CD4-positive, CD25-positive, alpha-beta regulatory T cell (primary cell): ENCODE data around the gene PODXL2. TPM values are rescaled to one million over a fixed set of nuclear protein-coding genes. Genes with fewer than 3 reads are reported as not detected.

Source experiments
- ATAC-seq, 2 donors: fragments of 150-1000 bp; cut with Tn5 transposase; one replicate each; pipeline ENCODE4 v1.10.0; 2021; ENCODE audit warnings: low read depth in 2 of 2, moderate number of reproducible peaks in 2 of 2, moderate library complexity in 1 of 2
- DNase-seq, 3 donors: peaks; one replicate each; pipeline versions ENCODE4 v3.0.0 to v3.0.0-alpha.2; 2012 to 2022; ENCODE audit warnings: mixed read lengths in 1 of 3
- H3K27ac ChIP-seq: one replicate; pipeline ENCODE4 v1.7.0; 2013; ENCODE audit warnings: mild to moderate bottlenecking, low read length; ENCODE audit not compliant: insufficient read depth, poor library complexity, severe bottlenecking
- H3K27me3 ChIP-seq: one replicate; pipeline ENCODE4 v1.7.0; 2013; ENCODE audit warnings: low read length; ENCODE audit not compliant: control insufficient read depth, insufficient read depth
- H3K36me3 ChIP-seq: one replicate; pipeline ENCODE4 v1.7.0; 2013; ENCODE audit warnings: mild to moderate bottlenecking, low read length, moderate library complexity; ENCODE audit not compliant: control insufficient read depth, insufficient read depth
- H3K4me1 ChIP-seq: 2 replicates; pipeline ENCODE4 v1.7.0; 2013; ENCODE audit warnings: mild to moderate bottlenecking, low read length; ENCODE audit not compliant: insufficient read depth, control insufficient read depth, poor library complexity, severe bottlenecking
- H3K4me3 ChIP-seq: one replicate; pipeline ENCODE4 v1.7.0; 2013; ENCODE audit warnings: low read depth, mild to moderate bottlenecking, low read length, moderate library complexity
- H3K9me3 ChIP-seq, 2 experiments: 1 replicate in 1 of 2; 2 replicates in 1 of 2; pipeline ENCODE4 v1.7.0; 2013; ENCODE audit warnings: low read length in 2 of 2, mild to moderate bottlenecking in 1 of 2, moderate library complexity in 1 of 2; ENCODE audit not compliant: control insufficient read depth in 2 of 2
- H3K27ac Mint-ChIP-seq, 3 donors: one replicate each; pipeline ENCODE4 v1.8.0; 2020 to 2022; ENCODE audit warnings: mild to moderate bottlenecking in 3 of 3, mixed read lengths in 3 of 3, moderate library complexity in 2 of 3
- H3K27me3 Mint-ChIP-seq: one replicate; pipeline ENCODE4 v1.8.0; 2022; ENCODE audit warnings: mild to moderate bottlenecking, mixed read lengths
- H3K36me3 Mint-ChIP-seq: one replicate; pipeline ENCODE4 v1.8.0; 2020; ENCODE audit warnings: mixed read lengths
- H3K4me1 Mint-ChIP-seq, 4 donors: one replicate each; pipeline ENCODE4 v1.8.0; 2020 to 2022; ENCODE audit warnings: mixed read lengths in 4 of 4, mild to moderate bottlenecking in 1 of 4
- H3K4me3 Mint-ChIP-seq, 4 donors: one replicate each; pipeline ENCODE4 v1.8.0; 2020 to 2022; ENCODE audit warnings: mild to moderate bottlenecking in 4 of 4, mixed read lengths in 4 of 4, moderate library complexity in 3 of 4
- H3K9me3 Mint-ChIP-seq, 7 donors: one replicate each; pipeline ENCODE4 v1.8.0; 2020 to 2022; ENCODE audit warnings: mixed read lengths in 7 of 7, mild to moderate bottlenecking in 3 of 7, moderate library complexity in 2 of 7
- polyA plus RNA-seq, 4 donors: library from polyadenylated mRNA; unstranded; fragments of 300-500 nt; fragmentation: Illumina TruSeq; gene quantifications; one replicate each; pipeline ENCODE4 v1.2.3, GENCODE V29; 2021
- total RNA-seq: library from RNA; stranded (reverse); gene quantifications from one replicate; pipeline ENCODE4 v1.2.3, GENCODE V29; 2022

PODXL2 gene
- total and polyA plus RNA-seq, 5 donors from 2014 or later = 0.87 to 3.1 (median 1.7) TPM

DNA sequence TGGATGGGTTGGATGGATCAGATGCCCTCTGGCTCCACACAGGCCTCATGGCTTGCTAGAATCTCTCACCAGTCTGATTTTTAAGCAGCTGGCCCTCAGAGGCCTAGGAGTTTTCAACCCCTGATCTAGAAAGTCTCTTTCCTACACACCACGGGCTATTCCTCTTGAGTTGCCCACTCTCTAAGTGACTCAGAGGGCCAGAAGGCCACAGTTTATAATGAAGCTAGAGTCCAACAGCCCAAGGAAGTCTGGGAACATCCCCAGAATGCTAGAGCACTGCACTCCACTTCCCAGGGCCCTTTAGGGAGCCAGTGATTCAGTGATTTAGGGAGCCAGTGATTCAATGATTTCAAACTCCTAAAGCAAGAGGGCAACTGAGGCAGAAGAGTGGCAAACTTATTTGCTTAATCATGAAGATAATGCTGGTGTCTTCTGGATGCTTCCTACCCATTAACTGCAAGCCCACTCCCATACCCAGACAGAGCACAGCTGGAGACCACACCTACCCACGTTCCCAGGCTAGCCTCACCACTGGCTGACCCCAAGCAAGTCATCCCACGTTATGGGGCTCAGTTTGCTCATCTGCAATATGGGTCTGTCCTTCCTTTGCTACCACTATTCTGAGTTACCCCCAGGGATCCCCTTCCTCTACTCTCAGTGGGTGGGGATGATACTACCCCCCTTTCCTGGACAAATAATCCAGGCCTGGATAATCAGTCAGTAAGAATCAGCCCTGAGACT is 80.5 kb downstream of the PODXL2 start:
- peaks cover 8% of the 10 kb centered on the region for H3K27me3 Mint-ChIP-seq
- DNase-seq (no peak), ATAC-seq (no peak)
- H3K4me3 Mint-ChIP-seq = no peak overlapping the region
- no peaks in the 10 kb centered on the region for H3K4me1 ChIP-seq
- H3K36me3 ChIP-seq = no peaks in the 10 kb centered on the region
- no peak overlapping the region for H3K4me3 ChIP-seq
- H3K4me1 Mint-ChIP-seq = peaks cover 0 to 1% (median 0%) of the 10 kb centered on the region in 4 donors
- H3K9me3 ChIP-seq = no peaks in the 10 kb centered on the region
- H3K9me3 Mint-ChIP-seq = peaks cover 0 to 3% (median 0%) of the 10 kb centered on the region in 7 donors
- H3K27me3 ChIP-seq = no peaks in the 10 kb centered on the region
- H3K36me3 Mint-ChIP-seq = no peaks in the 10 kb centered on the region
- H3K27ac Mint-ChIP-seq = no peak overlapping the region
- no peak overlapping the region for H3K27ac ChIP-seq

DNA sequence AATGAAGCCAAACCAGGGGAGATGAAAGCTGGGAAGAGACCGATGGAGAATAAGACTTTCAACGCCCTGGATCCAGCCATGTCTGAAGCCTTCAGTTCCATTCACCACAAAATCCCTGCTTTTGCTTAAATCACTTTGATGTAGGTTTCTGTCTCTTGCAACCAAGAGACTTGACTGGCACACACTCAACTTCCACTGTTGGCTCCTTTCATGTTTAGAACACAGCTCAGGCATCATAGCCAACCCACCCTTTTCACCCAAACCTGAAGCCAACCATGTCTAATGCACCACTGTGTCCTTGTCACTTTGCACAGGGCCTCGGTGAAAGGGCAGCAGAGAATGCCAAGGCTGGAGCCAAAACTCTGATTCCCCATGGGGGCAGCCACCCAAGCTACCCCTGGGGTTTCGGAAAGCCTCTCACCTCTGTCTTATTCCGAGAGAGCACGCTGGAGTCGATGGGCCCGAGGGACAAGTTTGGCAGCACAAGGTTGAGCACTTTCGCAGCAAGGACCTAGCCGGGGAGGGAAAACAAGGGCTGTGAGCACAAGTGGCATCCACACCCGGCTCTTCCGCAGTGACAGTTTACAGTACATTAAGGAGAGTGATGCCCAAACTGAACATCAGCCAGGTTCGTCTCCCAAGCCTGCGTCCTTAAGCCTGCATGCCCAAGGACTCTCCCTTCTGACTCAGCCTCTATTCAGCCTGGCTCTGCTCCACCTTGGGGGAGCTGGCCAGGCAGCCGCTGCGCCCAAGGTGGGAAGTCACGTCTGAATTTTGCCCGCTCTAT is 81.4 kb downstream of the PODXL2 start:
- no peaks in the 10 kb centered on the region for H3K9me3 ChIP-seq
- no peaks in the 10 kb centered on the region for H3K36me3 Mint-ChIP-seq
- peaks cover 4% of the 10 kb centered on the region for H3K27me3 Mint-ChIP-seq
- no peaks in the 10 kb centered on the region for H3K4me1 ChIP-seq
- H3K4me3 ChIP-seq = no peak overlapping the region
- no peaks in the 10 kb centered on the region for H3K36me3 ChIP-seq
- no peaks in the 10 kb centered on the region for H3K27me3 ChIP-seq
- H3K27ac Mint-ChIP-seq = no peak overlapping the region
- H3K4me3 Mint-ChIP-seq = no peak overlapping the region
- no peaks in the 10 kb centered on the region for H3K4me1 Mint-ChIP-seq
- DNase-seq (no peak), ATAC-seq (no peak)
- H3K27ac ChIP-seq = no peak overlapping the region
- H3K9me3 Mint-ChIP-seq = no peaks in the 10 kb centered on the region

DNA sequence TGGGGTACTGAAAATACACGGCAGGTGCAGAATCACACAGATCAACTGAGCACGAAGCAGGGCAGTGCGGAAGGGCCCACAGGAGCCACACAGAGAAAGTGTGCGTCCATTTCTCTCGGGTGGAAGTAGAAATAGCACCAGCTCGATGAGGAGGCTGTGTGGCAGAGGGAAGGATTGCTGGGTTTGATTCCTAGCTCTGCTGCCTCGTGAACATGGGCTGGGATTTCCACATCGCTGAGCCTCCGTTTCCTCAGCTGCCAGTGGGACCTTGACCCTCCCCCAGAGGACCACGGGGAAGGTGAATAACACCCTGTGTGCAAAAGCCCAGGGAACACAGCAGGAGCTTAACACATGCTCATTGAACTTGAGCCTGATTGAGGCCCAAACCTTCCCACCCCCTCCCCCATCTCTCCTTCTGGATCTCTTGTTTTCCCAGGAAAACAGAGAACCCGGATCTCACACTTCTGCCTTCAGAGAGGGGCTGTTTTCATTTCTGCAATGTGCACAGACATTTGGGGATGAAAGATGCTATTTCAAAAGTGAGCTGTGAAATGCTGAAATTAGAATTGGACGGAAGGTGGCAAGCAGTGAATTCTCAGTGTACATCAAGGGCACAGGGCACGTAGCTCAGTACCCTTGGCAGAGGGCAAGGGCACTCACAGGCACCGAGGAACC is 82.2 kb downstream of the PODXL2 start:
- peaks cover 4% of the 10 kb centered on the region for H3K27me3 Mint-ChIP-seq
- H3K36me3 ChIP-seq = no peaks in the 10 kb centered on the region
- ATAC-seq (no peak), DNase-seq (no peak)
- no peaks in the 10 kb centered on the region for H3K4me1 Mint-ChIP-seq
- no peak overlapping the region for H3K27ac Mint-ChIP-seq
- H3K9me3 Mint-ChIP-seq = no peaks in the 10 kb centered on the region
- H3K4me3 Mint-ChIP-seq = no peak overlapping the region
- H3K27me3 ChIP-seq = no peaks in the 10 kb centered on the region
- H3K27ac ChIP-seq = no peak overlapping the region
- H3K36me3 Mint-ChIP-seq = no peaks in the 10 kb centered on the region
- no peaks in the 10 kb centered on the region for H3K4me1 ChIP-seq
- no peaks in the 10 kb centered on the region for H3K9me3 ChIP-seq
- H3K4me3 ChIP-seq = no peak overlapping the region

DNA sequence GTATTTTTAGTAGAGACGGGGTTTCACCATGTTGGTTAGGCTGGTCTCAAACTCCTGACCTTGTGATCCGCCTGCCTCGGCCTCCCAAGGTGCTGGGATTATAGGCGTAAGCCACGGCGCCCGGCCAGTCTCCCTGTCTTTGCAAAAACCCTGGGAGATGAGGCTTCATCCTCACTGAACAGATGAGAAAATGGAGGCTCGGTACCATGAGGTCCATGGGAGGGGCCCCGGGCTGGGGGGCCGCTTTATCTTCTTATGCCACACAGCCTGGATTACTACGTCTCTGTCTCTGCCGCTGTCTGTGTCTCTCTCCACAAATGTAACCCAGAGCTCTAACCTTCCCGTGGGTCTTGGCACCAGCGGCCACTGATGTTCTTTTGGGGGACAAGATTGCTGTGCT is 82.9 kb downstream of the PODXL2 start:
- no peaks in the 10 kb centered on the region for H3K9me3 Mint-ChIP-seq
- H3K27me3 Mint-ChIP-seq = peaks cover under 1% of the 10 kb centered on the region
- no peaks in the 10 kb centered on the region for H3K36me3 Mint-ChIP-seq
- no peaks in the 10 kb centered on the region for H3K4me1 Mint-ChIP-seq
- H3K27ac Mint-ChIP-seq = no peak overlapping the region
- DNase-seq (no peak), ATAC-seq (no peak)
- H3K4me3 Mint-ChIP-seq = no peak overlapping the region
- Histone ChIP-seq H3K4me1 (no peaks in the 10 kb centered on the region), H3K36me3 (no peaks in the 10 kb centered on the region), H3K4me3 (no peak overlapping the region), H3K9me3 (no peaks in the 10 kb centered on the region), H3K27me3 (no peaks in the 10 kb centered on the region), H3K27ac (no peak overlapping the region)

DNA sequence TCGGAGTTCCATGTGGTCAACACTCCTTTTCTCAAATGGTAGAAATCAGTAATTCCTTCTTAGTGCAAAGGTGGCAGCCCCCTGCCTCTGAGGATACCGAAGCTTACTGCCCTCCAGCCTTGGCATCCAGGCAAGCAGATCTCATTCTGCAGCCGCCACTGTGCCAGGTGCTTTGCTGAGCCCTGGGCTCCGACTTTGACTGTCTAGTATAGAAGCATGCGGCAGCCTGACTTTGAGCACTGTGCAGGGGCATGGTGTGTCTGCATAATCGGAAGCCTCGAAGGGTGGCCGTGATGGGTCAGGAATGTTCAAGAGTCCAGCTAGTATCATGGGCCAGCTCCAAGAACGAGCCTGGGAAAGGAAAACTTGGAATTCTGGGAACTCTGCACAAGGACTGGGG is 83.5 kb downstream of the PODXL2 start:
- H3K4me1 Mint-ChIP-seq = no peaks in the 10 kb centered on the region
- H3K4me3 Mint-ChIP-seq = no peak overlapping the region
- no peaks in the 10 kb centered on the region for H3K27me3 Mint-ChIP-seq
- no peak overlapping the region for H3K4me3 ChIP-seq
- no peaks in the 10 kb centered on the region for H3K36me3 Mint-ChIP-seq
- no peaks in the 10 kb centered on the region for H3K4me1 ChIP-seq
- no peaks in the 10 kb centered on the region for H3K9me3 ChIP-seq
- H3K27ac ChIP-seq = no peak overlapping the region
- no peaks in the 10 kb centered on the region for H3K36me3 ChIP-seq
- DNase-seq = no peak
- ATAC-seq = no peak
- no peaks in the 10 kb centered on the region for H3K9me3 Mint-ChIP-seq
- H3K27ac Mint-ChIP-seq = no peak overlapping the region
- no peaks in the 10 kb centered on the region for H3K27me3 ChIP-seq

DNA sequence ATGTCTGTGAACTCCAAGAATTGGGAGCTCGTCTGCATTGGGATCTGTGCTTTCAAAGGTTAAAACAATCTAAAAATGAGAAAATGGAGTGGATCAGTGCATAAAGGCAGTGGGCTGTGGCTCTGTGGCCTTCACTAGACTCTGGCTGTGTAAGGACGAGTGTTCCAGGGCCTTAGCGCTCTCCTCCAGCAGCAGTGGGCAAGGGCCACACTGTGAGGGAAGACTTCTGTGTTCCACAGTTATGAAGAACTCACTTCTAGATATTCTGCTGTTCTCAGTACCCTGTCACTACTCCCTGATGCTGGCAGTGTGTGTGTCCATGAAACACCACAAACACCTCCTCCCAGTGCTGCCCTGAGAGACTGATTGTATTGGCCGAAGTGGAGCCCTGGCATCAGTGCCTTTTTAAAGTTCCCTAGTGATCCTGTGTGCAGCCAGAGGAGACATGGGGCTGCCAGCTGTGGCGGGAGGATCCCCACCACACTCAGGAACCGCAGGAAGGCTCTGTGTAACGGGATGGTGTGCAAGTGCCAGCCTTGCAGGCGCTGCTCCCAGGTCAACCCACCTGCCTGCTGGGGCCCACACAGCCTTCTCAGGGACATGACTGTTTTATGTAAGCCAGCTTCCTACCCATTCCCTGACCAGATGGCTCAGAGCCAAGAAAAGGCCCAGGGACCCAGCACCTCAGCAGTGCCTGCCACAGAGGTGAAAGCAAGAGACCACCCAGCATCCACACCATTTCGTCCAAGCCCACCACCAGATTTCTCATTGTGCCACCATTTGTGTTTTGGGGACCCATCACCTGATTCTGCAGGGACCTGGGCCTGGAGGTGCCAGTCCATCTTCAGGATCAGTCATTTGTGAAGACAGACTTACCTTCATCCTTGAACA is 84.1 kb downstream of the PODXL2 start:
- H3K27me3 Mint-ChIP-seq = no peaks in the 10 kb centered on the region
- no peak overlapping the region for H3K4me3 Mint-ChIP-seq
- H3K9me3 Mint-ChIP-seq = no peaks in the 10 kb centered on the region
- Histone ChIP-seq H3K4me1 (no peaks in the 10 kb centered on the region), H3K36me3 (no peaks in the 10 kb centered on the region), H3K27ac (no peak overlapping the region), H3K27me3 (no peaks in the 10 kb centered on the region), H3K9me3 (no peaks in the 10 kb centered on the region), H3K4me3 (no peak overlapping the region)
- H3K27ac Mint-ChIP-seq = no peak overlapping the region
- no peaks in the 10 kb centered on the region for H3K36me3 Mint-ChIP-seq
- no peak for DNase-seq
- no peak for ATAC-seq
- H3K4me1 Mint-ChIP-seq = no peaks in the 10 kb centered on the region

DNA sequence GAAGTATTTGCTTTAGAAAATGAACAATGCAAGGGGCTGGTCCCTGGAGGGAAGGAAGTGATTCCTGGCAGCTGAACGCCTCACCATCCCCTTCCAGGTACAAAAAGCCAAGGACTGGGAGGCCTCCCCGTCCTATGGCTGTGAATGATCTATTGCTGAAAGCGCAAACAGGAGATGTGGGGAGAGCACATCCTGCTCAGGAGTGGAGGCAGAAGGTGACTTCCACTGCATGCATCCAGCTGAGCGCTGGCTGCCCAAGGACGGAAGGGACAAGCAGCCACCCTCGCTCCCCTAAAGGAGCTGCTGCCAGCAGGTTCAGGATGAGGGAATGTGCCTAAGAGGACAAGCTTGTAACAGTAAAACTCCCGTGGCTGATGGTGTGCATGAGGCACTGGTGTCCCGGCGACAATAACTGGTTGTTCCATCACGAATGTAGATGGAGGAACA is 85.2 kb downstream of the PODXL2 start:
- Mint-ChIP-seq H3K4me3 (no peak overlapping the region), H3K27ac (no peak overlapping the region), H3K4me1 (no peaks in the 10 kb centered on the region), H3K9me3 (no peaks in the 10 kb centered on the region), H3K36me3 (no peaks in the 10 kb centered on the region), H3K27me3 (no peaks in the 10 kb centered on the region)
- DNase-seq = no peak
- Histone ChIP-seq H3K4me3 (no peak overlapping the region), H3K36me3 (no peaks in the 10 kb centered on the region), H3K4me1 (no peaks in the 10 kb centered on the region), H3K9me3 (no peaks in the 10 kb centered on the region), H3K27me3 (no peaks in the 10 kb centered on the region), H3K27ac (no peak overlapping the region)
- ATAC-seq = no peak
